Measurements from ENCODE around the gene PSMB3.

Gene PSMB3

DNA sequence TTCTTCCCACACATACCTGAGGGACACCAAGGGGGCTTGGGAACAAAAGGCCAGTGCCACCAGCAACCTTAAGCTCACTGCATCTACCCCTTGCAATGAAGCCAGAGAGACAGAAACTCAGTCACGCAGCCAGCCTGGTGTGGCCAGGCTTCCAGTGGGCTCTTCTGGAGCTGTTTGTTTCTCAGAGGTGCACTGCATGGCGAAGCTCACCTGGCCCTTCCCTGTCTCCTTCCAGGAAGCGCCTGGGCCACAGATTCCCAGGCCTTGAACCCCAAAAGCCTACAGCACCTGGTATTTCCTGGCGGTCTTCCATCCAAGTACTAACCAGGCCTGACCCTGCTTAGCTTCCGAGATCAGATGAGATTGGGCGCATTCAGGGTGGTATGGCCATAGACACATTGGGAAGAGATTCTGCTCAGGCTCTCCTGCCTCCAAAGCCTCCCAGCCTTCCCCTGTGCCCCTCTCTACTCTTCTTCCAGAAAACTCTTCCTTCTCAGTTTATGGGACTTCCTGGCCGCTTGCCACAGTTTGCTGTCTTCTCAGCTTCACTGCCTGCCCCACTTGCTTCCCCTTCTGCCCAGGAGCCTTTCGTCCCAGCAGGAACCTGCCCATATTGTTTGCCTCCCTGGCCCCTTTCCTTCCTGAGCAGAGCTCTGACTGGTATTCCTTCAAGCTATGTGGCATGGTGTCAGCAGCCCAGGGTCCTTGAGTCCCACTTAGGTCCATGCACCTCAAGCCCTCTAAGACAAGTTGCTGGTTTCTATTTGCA, 20.8 kb upstream of the PSMB3 start:
- no peaks in the 10 kb centered on the region; the same call in none of the 2 replicates for H3K36me3 ChIP-seq (ENCODE audit: control insufficient read depth, insufficient read depth, low read length)
- no peak for DNase-seq (ENCODE audit: extremely low read depth, insufficient read length)
- no peaks in the 10 kb centered on the region for H3K27me3 ChIP-seq (replicated peaks; ENCODE audit: control insufficient read depth, insufficient read depth, low read length)
- TF ChIP-seq, protein P1, sequence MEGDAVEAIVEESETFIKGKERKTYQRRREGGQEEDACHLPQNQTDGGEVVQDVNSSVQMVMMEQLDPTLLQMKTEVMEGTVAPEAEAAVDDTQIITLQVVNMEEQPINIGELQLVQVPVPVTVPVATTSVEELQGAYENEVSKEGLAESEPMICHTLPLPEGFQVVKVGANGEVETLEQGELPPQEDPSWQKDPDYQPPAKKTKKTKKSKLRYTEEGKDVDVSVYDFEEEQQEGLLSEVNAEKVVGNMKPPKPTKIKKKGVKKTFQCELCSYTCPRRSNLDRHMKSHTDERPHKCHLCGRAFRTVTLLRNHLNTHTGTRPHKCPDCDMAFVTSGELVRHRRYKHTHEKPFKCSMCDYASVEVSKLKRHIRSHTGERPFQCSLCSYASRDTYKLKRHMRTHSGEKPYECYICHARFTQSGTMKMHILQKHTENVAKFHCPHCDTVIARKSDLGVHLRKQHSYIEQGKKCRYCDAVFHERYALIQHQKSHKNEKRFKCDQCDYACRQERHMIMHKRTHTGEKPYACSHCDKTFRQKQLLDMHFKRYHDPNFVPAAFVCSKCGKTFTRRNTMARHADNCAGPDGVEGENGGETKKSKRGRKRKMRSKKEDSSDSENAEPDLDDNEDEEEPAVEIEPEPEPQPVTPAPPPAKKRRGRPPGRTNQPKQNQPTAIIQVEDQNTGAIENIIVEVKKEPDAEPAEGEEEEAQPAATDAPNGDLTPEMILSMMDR (IDR thresholded peaks at IDR 0.05; ENCODE audit: insufficient read depth, low read length, poor library complexity, severe bottlenecking), result no peak
- no peak overlapping the region for H3K4me3 ChIP-seq (replicated peaks; ENCODE audit: low read depth, low read length)

DNA sequence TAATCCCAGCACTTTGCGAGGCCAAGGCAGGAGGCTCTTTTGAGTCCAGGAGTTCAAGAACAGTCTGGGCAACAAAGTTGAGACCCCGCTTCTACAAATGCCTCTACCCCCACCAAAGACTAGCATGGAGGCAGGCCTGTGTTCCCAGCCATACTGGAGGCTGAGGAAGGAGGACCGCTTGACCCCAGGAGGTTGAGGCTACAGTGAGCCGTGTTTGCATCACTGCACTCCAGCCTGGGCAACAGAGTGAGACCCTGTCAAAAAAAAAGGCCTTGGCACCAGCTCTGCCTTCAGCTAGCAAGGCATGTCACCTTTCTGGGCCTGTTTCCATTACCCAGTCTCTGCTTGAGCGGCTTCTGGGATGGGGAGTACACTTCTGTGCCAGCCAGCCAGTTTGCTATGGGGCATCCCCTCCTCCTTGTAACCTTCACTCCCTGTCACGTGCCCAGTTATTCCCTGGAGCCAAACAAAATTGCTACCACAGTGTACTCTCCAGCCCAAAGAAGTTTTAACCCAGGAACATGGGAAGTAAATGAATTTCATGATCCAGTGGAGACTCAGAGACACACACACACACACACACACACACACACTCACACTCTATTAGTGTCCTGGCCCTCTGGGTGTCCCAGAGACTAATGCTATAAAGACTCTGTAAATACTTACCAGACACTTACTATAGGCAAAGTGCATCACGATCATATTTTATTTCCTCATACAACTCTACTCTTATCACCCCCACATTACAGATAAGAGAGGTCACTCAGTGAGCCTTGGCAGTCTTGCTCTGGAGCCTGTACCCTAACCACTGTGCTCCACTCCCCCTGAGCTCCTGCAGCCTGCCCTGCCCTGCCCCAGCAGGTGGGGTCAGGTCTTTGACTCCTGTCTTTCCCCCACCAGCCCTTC, 19.9 kb upstream of the PSMB3 start:
- Histone ChIP-seq H3K27me3 (replicated peaks; ENCODE audit: control insufficient read depth, insufficient read depth, low read length) (no peaks in the 10 kb centered on the region), H3K4me3 (replicated peaks; ENCODE audit: low read depth, low read length) (no peak overlapping the region), H3K36me3 (ENCODE audit: control insufficient read depth, insufficient read depth, low read length) (no peaks in the 10 kb centered on the region; the same call in none of the 2 replicates)
- DNase-seq (ENCODE audit: extremely low read depth, insufficient read length), result no peak
- TF ChIP-seq, protein P1 (IDR thresholded peaks at IDR 0.05; ENCODE audit: insufficient read depth, low read length, poor library complexity, severe bottlenecking), result no peak

DNA sequence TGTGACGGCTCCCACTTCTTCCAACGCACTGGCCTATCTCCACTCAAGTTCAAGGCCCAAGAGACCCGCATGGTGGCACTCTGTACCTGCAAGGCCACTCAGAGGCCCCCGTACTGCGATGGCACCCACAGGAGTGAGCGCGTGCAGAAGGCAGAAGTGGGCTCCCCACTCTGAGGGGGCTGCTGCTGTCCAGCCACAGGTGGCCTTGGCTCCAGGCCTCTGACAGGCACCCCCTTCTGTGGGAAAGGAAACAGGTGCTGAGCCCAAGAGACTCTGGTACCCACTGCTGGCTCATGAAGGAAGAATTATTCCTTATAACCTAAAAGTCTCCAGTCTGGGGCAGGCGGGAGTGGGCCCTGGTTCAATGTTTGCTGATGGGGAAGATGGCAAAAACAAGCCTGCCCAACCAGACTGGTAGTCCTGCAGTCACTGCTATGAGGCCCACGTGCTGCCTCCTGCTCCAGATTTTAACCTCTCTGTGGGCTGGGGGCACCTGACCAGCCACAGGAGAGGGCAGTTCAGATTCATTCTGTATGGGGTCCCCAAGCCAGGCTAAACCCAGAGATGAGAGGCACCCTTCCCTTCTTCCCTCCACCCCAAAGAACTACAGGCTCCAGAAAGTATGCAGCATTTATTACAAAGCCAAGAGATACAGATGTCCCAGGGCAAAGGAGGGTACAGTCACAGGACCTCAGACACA, 19.1 kb upstream of the PSMB3 start:
- TF ChIP-seq, protein P1 (IDR thresholded peaks at IDR 0.05; ENCODE audit: insufficient read depth, low read length, poor library complexity, severe bottlenecking), result no peak
- Histone ChIP-seq H3K27me3 (replicated peaks; ENCODE audit: control insufficient read depth, insufficient read depth, low read length) (no peaks in the 10 kb centered on the region), H3K4me3 (replicated peaks; ENCODE audit: low read depth, low read length) (no peak overlapping the region), H3K36me3 (ENCODE audit: control insufficient read depth, insufficient read depth, low read length) (no peaks in the 10 kb centered on the region; the same call in none of the 2 replicates)
- DNase-seq (ENCODE audit: extremely low read depth, insufficient read length), result no peak

DNA sequence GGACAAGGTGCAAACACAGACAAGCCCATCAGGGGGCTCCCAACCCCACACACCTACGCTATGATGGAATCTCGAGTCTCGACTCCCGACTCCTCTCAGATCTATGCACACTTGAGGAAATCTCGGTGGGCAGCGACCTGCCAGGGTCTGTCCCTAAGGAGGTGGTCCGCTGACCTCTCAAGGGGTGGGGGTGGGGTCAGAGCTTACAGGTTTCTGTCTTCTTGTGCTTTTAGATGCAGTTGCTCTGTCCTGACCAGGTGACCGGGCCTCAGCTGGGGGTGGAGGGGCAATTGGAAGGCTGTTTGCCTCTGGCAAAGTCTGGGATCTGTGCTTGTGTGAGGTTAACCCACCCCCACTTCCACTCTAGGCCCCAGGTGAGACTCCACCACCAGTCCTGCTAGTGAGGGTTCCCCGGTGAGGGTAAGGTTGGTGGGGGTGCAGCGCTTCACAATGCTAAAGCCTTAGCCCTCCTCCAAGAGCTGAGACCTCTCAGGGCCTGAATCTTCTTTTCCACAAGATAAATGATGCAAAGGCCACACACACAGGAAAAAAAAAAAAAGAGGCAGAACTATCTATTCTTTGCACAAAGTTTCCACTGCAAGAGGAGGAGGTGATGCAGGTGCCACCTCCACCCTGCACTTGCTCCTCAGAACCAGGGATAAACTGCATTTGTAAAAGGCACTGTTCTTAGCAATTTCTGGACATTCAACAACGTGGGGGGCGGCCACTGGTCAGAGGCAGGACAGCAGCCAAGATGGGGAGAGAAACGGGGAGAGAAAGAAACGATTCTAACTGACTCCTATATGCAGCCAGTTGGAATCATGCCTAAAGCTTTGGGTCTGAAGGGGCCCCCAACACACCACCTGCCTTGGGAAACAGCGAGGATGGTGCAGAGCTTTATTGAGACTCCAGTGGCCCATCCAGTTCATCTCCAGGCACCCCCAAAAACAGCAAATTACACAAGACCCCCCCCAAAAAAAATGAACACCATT, 18.3 kb upstream of the PSMB3 start:
- Histone ChIP-seq H3K36me3 (ENCODE audit: control insufficient read depth, insufficient read depth, low read length) (no peaks in the 10 kb centered on the region; the same call in none of the 2 replicates), H3K27me3 (replicated peaks; ENCODE audit: control insufficient read depth, insufficient read depth, low read length) (no peaks in the 10 kb centered on the region), H3K4me3 (replicated peaks; ENCODE audit: low read depth, low read length) (no peak overlapping the region)
- DNase-seq (ENCODE audit: extremely low read depth, insufficient read length), result no peak
- TF ChIP-seq, protein P1 (IDR thresholded peaks at IDR 0.05; ENCODE audit: insufficient read depth, low read length, poor library complexity, severe bottlenecking), result peak; percentile 48

Measured in GM06990 (cell line).